ENCODE data around the gene PRPS1. TPM values are rescaled to one million over a fixed set of nuclear protein-coding genes. Genes with fewer than 3 reads are reported as not detected.
A peak's percentile ranks its signal among the peaks of the same experiment; 100 is the strongest.

PRPS1 gene
- total RNA-seq (2014; rRNA removed; shearing (Covaris generic)) = 149 and 189 TPM in 2 replicates
- polyA plus RNA-seq (2016; fragmentation: Nextera tagmentation; extraction: Ambion mirVana) = 91.1 and 93.6 TPM in 2 replicates
- long read RNA-seq, transcript PRPS1-204 (7 exons, 2,152 nt) = major isoform, 24 of 29 reads
- long read RNA-seq, partial matches to known transcripts = 5 of 29 reads
- long read RNA-seq, other reads (novel, unspliced or antisense) = 0 of 29 reads

DNA sequence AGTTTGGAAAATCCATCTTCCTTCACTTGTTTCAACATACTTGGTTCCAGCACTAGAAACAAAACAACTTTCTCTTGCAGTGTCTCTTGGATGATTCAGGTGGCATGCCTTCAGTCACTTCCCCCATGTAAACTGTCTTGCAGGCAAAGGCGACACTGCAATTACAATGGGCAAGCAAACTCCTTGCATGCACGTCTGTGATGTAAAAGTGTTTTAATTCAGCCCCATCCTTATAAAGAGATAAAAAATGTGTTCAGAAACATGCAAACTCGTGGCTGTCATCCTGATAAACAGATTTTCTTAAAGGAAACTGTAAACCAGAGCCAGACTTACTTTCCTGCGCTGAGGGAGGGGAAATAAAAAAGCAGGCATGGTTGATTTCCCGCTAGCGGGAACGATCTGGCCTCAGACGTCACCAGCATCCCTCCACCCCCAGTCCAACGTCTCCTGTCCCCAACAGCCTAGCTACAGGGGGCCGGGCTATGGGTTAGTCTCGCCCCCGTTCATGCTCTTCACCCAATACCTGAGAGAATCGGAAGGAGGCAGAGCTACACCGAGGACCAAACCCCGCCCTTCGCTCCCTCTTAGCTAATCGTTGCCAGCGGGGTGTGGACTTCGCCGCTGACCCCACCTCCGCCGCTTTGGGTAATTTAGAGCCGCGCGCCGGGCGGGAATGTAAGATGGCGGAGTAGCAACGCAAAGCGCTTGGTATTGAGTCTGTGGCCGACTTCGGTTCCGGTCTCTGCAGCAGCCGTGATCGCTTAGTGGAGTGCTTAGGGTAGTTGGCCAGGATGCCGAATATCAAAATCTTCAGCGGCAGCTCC, at the start of gene PRPS1:
PRPS1 (plus strand) TSS at position 673 of the 824 bp plus-strand sequence; CDS start at position 792, 119 bp downstream.
- peaks cover 7% of the 10 kb centered on the region; the same call in 1 of the 2 replicates for H3K4me1 ChIP-seq (ENCODE audit: insufficient read depth)
- no peaks in the 10 kb centered on the region for H3K9me3 Mint-ChIP-seq
- H3K4me3 Mint-ChIP-seq = peak within 1 kb of the TSS; percentile 96
- H3K27me3 ChIP-seq (ENCODE audit: insufficient read depth) = no peaks in the 10 kb centered on the region
- no peaks in the 10 kb centered on the region for H3K36me3 ChIP-seq (ENCODE audit: insufficient read depth)
- DNase-seq (ENCODE audit: low spot score) (peak; percentile 97), ATAC-seq (peak; percentile 97)
- H3K27me3 Mint-ChIP-seq (ENCODE audit: insufficient read depth, low read depth, poor library complexity) = no peaks in the 10 kb centered on the region
- peak within 1 kb of the TSS; percentile 83 for H3K4me2 ChIP-seq
- peaks cover 5% of the 10 kb centered on the region for H3K36me3 Mint-ChIP-seq (ENCODE audit: low read depth)
- peak within 1 kb of the TSS; percentile 60; the same call in 1 of the 2 replicates for H3K27ac ChIP-seq (ENCODE audit: low read depth)
- peaks cover 44% of the 10 kb centered on the region for H3K79me2 ChIP-seq (replicated peaks; ENCODE audit: insufficient read depth)
- no peak within 1 kb of the TSS for H2AFZ ChIP-seq
- no peaks in the 10 kb centered on the region for H3K9me2 ChIP-seq (ENCODE audit: insufficient read depth)
- no peaks in the 10 kb centered on the region for H3F3A ChIP-seq (replicated peaks; ENCODE audit: low read depth)
- peaks cover 14% of the 10 kb centered on the region; the same call in 2 of the 3 replicates for H3K4me1 Mint-ChIP-seq
- peak within 1 kb of the TSS; percentile 98 for H3K27ac Mint-ChIP-seq
- H4K20me1 ChIP-seq (replicated peaks; ENCODE audit: insufficient read depth) = peaks cover 9% of the 10 kb centered on the region
- peak within 1 kb of the TSS; percentile 91 for H3K4me3 ChIP-seq
- TF ChIP-seq, protein P1, sequence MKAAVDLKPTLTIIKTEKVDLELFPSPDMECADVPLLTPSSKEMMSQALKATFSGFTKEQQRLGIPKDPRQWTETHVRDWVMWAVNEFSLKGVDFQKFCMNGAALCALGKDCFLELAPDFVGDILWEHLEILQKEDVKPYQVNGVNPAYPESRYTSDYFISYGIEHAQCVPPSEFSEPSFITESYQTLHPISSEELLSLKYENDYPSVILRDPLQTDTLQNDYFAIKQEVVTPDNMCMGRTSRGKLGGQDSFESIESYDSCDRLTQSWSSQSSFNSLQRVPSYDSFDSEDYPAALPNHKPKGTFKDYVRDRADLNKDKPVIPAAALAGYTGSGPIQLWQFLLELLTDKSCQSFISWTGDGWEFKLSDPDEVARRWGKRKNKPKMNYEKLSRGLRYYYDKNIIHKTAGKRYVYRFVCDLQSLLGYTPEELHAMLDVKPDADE (IDR thresholded peaks at IDR 0.05) = no peak
- TF ChIP-seq POLR2AphosphoS5 (IDR thresholded peaks at IDR 0.05; ENCODE audit: low read depth) (peak; percentile 62), EZH2 (IDR thresholded peaks at IDR 0.05; ENCODE audit: low read depth, unreplicated experiment) (no peak), CREB1 (CRISPR knock-in tag; IDR thresholded peaks at IDR 0.05; ENCODE audit: low read depth) (peak; percentile 74), STAT1 (IDR thresholded peaks at IDR 0.05; ENCODE audit: unreplicated experiment) (no peak), EZH2phosphoT487 (IDR thresholded peaks at IDR 0.05; ENCODE audit: unreplicated experiment) (no peak), ZNF114 (CRISPR knock-in tag; IDR thresholded peaks at IDR 0.05) (no peak), JUNB (IDR thresholded peaks at IDR 0.05; ENCODE audit: unreplicated experiment) (no peak)
- TF ChIP-seq, protein P2, sequence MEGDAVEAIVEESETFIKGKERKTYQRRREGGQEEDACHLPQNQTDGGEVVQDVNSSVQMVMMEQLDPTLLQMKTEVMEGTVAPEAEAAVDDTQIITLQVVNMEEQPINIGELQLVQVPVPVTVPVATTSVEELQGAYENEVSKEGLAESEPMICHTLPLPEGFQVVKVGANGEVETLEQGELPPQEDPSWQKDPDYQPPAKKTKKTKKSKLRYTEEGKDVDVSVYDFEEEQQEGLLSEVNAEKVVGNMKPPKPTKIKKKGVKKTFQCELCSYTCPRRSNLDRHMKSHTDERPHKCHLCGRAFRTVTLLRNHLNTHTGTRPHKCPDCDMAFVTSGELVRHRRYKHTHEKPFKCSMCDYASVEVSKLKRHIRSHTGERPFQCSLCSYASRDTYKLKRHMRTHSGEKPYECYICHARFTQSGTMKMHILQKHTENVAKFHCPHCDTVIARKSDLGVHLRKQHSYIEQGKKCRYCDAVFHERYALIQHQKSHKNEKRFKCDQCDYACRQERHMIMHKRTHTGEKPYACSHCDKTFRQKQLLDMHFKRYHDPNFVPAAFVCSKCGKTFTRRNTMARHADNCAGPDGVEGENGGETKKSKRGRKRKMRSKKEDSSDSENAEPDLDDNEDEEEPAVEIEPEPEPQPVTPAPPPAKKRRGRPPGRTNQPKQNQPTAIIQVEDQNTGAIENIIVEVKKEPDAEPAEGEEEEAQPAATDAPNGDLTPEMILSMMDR (conservative IDR thresholded peaks at IDR 0.05; ENCODE audit: low read depth in 2 of 2) = no peak
- TF ChIP-seq, protein P3, sequence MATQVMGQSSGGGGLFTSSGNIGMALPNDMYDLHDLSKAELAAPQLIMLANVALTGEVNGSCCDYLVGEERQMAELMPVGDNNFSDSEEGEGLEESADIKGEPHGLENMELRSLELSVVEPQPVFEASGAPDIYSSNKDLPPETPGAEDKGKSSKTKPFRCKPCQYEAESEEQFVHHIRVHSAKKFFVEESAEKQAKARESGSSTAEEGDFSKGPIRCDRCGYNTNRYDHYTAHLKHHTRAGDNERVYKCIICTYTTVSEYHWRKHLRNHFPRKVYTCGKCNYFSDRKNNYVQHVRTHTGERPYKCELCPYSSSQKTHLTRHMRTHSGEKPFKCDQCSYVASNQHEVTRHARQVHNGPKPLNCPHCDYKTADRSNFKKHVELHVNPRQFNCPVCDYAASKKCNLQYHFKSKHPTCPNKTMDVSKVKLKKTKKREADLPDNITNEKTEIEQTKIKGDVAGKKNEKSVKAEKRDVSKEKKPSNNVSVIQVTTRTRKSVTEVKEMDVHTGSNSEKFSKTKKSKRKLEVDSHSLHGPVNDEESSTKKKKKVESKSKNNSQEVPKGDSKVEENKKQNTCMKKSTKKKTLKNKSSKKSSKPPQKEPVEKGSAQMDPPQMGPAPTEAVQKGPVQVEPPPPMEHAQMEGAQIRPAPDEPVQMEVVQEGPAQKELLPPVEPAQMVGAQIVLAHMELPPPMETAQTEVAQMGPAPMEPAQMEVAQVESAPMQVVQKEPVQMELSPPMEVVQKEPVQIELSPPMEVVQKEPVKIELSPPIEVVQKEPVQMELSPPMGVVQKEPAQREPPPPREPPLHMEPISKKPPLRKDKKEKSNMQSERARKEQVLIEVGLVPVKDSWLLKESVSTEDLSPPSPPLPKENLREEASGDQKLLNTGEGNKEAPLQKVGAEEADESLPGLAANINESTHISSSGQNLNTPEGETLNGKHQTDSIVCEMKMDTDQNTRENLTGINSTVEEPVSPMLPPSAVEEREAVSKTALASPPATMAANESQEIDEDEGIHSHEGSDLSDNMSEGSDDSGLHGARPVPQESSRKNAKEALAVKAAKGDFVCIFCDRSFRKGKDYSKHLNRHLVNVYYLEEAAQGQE (IDR thresholded peaks at IDR 0.05; ENCODE audit: unreplicated experiment) = no peak
